IPS-18c (cell line): ENCODE data around the gene TBX3.

Experiments
- H3K4me3 ChIP-seq: 2 replicates; pipeline ENCODE4 v1.7.0; 2013; ENCODE audit warnings: low read depth, mild to moderate bottlenecking, low read length, moderate library complexity; ENCODE audit not compliant: insufficient read depth
- H3K9me3 ChIP-seq: one replicate; pipeline ENCODE4 v1.6.1; 2013; ENCODE audit warnings: mild to moderate bottlenecking, low read length, moderate library complexity; ENCODE audit not compliant: control insufficient read depth, insufficient read depth

TBX3 gene

GRCh38 chr12:114687802-114688201 lies 3.8 kb upstream of the TBX3 start:
- H3K9me3 ChIP-seq = no peaks in the 10 kb centered on the region
- no peak overlapping the region for H3K4me3 ChIP-seq

DNA sequence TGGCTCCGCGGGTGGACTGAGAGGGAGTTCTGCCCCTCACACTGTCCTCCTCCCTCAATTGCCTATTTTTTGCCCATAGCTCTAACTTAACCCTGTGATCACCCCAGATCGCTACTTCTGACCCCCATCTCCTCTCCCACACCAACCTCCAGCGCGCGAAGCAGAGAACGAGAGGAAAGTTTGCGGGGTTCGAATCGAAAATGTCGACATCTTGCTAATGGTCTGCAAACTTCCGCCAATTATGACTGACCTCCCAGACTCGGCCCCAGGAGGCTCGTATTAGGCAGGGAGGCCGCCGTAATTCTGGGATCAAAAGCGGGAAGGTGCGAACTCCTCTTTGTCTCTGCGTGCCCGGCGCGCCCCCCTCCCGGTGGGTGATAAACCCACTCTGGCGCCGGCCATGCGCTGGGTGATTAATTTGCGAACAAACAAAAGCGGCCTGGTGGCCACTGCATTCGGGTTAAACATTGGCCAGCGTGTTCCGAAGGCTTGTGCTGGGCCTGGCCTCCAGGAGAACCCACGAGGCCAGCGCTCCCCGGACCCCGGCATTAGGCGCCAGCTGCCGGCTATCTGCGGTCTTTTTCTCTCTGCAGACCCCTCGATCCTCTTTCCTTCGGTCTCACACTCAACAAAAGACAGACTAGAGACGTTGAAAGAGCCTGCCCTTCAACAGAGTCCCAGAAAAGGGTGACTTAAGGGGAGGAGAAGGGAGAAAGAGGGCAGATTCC lies 3.0 kb upstream of the TBX3 start:
- H3K4me3 ChIP-seq = no peak overlapping the region; the same call in 1 of the 2 replicates
- H3K9me3 ChIP-seq = no peaks in the 10 kb centered on the region

- H3K9me3 ChIP-seq = no peaks in the 10 kb centered on the region
- H3K4me3 ChIP-seq = no peak overlapping the region; the same call in 1 of the 2 replicates
Measured at GRCh38 chr12:114686426-114686772, 2.4 kb upstream of the TBX3 start.

DNA sequence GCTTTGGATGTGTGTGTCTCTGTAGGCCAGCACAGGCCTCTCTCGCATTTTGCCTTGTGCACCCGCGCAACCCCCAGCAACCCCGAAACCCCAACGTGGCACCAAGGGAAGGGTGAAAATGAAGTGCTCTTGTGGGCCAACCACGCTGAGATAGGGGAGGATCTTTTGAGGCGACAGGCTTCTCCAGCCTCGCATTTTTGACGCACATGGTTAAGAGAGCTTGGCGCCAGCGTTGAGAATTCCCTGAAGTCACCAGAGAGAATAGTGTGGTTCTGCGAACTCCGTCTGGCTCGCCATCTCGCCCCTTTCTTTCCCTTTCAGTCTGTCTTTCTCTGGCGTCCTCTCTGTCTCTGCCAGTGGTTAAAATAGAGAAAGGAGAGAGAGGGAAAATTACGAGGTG lies 1.9 kb upstream of the TBX3 start:
- Histone ChIP-seq H3K9me3 (no peaks in the 10 kb centered on the region), H3K4me3 (0 out of 2 replicates have a peak overlapping the region, but pooled peaks have one; percentile 6)

DNA sequence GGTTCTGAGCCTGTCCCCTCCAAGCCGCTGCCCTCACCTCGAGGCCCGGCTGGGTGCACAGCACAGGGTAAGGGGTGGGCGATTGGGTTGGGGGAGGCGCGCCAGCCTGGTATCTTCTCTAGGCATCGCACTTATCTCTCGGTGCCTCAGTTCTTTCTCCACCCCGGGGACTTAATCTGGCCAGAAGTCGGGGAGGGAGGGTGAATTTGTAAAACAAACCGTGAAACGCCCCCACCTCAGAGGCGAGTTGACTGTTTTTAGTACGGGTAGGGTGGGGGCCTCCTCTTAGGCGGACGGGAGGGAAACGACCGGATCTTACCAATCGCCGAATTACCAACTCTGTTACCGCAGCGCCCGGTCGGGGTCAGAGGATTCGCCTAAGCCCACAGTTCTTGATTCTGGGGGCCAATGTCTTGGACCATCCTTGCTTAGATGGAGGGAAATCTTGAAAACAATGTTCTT lies 1.4 kb upstream of the TBX3 start:
- peak overlapping the region; percentile 53 for H3K4me3 ChIP-seq

GRCh38 chr12:114684870-114685273 lies 897 bp upstream of the TBX3 start:
- Histone ChIP-seq H3K4me3 (peak overlapping the region; percentile 53), H3K9me3 (no peaks in the 10 kb centered on the region)

More for the DNA sequence above, 1.4 kb upstream of the TBX3 start:
- H3K9me3 ChIP-seq = no peaks in the 10 kb centered on the region

GRCh38 chr12:114683709-114684097 lies 272 bp downstream of the TBX3 start:
- H3K4me3 ChIP-seq = peak overlapping the region; percentile 45; the same call in 1 of the 2 replicates
- H3K9me3 ChIP-seq = no peaks in the 10 kb centered on the region

DNA sequence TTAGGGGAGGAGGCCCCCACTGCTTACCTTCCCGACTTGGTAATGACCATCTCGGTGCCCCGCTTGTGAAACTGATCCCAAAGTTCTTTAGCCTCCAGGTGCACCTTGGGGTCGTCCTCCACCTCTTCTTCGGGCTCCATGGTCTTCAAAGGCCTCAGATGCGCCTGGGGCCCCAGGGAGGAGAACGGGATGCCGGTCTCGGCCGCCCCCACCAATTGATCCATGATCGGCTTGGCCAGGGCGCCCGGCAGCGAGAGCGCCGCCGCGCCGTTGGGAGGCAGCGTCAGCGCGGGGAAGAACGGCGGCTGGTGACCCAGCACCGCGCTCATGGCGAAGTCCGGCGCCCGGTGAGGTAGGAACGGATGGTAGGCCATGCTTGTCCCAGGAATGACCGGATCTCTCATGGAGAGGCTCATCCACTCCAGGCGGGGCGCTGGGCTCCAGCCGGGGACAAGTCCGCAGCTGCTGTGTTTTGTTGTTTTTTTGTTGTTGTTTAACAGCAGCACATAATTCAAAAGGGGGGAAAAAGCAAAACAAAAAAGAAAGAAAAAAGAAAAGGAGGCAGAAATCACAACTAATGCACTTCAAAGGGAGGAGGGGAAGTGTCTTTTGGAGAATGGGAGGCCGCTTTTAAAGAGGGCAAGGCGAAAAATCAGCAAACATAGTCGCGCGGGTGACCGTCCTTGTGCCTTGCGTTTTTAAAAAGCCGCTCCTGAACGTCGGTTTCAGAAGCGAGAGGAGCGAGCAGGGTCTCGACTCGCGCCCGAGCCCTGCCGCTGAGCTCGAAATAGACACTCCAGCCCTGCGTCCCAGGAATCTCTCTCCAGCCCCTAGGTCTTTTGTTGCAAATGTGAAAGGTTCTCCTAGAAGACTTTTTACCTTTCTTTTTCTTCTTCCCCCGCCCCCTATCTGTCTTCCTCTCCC lies 928 bp downstream of the TBX3 start:
- no peaks in the 10 kb centered on the region for H3K9me3 ChIP-seq
- peak overlapping the region; percentile 45 for H3K4me3 ChIP-seq

DNA sequence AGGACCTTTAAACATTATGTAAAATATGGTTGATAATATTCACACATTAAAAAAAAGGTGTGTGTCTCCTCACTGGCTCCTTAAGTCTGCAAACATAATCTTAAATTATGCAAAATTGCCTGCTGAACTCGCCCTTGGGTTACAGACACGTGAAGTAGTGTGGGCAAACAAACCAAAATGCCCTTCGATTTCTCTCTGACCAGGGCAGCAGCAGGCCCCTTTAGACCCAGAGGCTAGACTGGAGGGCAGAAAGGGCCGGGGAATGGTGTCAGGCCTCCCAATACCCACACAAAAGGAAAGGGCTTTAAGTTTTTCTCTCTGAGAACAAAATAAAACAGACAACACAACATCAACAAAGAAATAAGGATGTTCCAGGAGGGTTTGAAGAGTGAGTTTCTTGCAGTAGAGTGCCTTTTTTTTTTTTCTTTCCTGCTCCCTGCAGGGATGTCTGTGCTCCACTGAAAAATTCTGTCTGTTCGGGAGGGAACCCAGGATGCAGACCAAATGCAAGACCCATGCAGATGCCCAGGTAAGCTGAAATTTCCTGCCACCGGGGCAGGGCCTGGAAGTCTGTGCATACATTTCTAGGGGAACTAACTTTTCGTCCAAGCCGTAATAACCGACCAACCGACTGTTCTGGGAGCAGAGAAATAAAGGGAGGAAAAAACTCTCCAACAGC lies 1.7 kb downstream of the TBX3 start:
- Histone ChIP-seq H3K4me3 (no peak overlapping the region), H3K9me3 (no peaks in the 10 kb centered on the region)

GRCh38 chr12:114681116-114681871 lies 2.7 kb downstream of the TBX3 start:
- Histone ChIP-seq H3K9me3 (no peaks in the 10 kb centered on the region), H3K4me3 (no peak overlapping the region)

DNA sequence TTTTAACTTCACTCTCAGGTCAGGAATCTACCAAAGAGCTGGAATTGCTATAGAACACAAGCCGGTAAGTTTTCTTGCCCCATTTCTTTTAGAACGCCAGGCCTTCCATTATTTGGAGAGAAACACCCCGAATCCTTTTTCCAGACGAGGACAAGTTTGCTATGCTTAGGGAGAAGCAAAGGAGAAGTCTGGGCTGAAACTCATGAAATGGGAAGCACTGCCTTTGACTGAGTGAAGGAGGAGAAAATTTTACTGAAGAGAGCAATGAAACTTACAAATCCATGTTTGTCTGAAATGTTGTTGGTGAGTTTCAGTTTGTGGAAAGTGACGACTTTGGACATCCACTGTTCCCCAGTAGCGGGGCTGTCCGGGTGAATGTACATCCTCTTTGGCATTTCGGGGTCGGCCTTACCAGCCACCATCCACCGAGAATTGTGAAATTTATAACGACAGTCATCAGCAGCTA lies 3.3 kb downstream of the TBX3 start:
- no peaks in the 10 kb centered on the region for H3K9me3 ChIP-seq
- no peak overlapping the region for H3K4me3 ChIP-seq

DNA sequence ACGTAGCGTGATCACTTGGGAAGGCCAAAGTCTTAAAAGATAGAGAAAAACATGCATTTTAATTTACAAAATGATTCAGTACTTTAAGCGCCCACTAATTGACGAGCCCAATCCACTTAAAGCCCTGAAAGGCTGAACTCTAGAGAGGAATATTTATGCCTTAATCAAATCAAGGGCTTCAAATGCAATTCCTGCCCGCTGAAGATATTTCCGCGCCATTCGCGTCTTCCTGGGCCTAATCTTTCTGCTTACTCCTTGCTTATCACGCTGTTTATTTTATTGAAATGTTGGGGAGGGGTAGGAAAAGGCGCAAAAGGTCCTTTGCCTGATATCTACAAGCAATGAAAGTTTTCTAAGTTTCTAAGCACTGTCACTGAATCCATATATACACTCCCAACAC lies 4.0 kb downstream of the TBX3 start:
- Histone ChIP-seq H3K4me3 (no peak overlapping the region), H3K9me3 (no peaks in the 10 kb centered on the region)

DNA sequence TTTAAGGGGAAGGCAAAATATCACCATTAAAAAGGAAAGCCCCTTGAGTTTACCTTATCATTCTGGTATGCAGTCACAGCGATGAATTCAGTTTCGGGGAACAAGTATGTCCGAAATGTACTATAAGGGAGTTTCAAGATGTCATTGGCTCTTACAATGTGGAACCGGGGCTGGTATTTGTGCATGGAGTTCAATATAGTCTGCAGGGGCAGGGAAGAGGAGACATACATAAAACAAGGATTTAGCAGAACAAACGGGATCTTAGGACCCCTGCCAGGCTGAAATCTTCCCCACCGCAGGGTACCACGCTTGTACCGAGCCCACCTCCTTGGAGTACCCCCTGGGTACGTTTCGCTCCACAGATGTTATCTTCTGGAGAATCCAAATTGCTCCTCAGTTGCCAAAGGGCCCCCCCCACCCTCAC lies 4.5 kb downstream of the TBX3 start:
- no peak overlapping the region for H3K4me3 ChIP-seq
- no peaks in the 10 kb centered on the region for H3K9me3 ChIP-seq

DNA sequence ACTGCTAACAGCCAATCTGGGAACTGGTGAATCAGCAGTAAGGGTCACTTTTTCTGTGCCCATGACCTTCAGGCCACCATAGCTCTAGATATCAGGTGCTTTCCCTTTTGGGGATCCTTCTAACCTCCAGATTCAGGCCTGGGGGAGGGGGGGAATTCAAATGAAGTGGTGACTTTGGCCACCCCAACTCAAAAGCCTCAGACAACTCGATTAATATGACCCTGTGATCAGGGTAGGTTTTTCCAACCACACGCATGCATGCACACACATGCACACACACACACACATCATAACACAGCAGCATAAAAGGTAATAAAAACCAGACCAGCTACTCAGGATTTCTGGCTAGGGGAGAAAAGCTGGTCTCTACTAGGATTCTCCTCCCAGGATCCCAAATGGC lies 5.3 kb downstream of the TBX3 start:
- no peaks in the 10 kb centered on the region for H3K9me3 ChIP-seq
- H3K4me3 ChIP-seq = no peak overlapping the region

DNA sequence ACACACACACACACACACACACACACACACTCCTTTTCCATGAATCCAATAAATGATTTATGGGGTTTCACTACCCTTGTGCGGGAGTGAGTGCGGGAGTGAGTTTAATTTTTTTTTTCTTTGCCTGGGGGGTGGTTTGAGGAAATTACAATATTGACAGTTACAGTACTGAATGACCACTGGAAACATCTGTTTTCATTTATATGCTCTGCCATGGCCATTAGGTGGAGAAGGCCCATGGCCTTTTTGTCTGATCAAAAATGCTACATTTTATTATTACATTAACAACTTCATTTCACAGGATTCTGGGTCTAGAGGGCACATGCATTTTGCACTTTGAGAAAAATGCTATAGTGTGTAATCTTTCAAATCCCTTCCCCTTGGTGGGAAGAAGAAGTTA lies 5.9 kb downstream of the TBX3 start:
- Histone ChIP-seq H3K9me3 (no peaks in the 10 kb centered on the region), H3K4me3 (no peak overlapping the region)

- Histone ChIP-seq H3K9me3 (no peaks in the 10 kb centered on the region), H3K4me3 (no peak overlapping the region; the same call in 1 of the 2 replicates)
Measured at GRCh38 chr12:114676142-114676741, 7.7 kb downstream of the TBX3 start.
